Lower leg skin (tissue), 3 donors: ENCODE data around the gene CEACAM19.

Experiments used
- CTCF ChIP-seq, 3 donors: fragments of 450-650 bp; IDR thresholded peaks; one replicate each; pipeline ENCODE4 v1.5.1; 2016; ENCODE audit warnings: antibody characterized with exemption in 3 of 3, mild to moderate bottlenecking in 3 of 3, moderate library complexity in 2 of 3
- POLR2A ChIP-seq, 2 donors: fragments of 450-650 bp; IDR thresholded peaks; one replicate each; pipeline ENCODE4 v1.6.1; 2016 to 2017; ENCODE audit warnings: antibody characterized with exemption in 2 of 2, mild to moderate bottlenecking in 1 of 2, moderate library complexity in 1 of 2

- TF ChIP-seq CTCF (IDR thresholded peaks at IDR 0.05) (no peak), POLR2A (IDR thresholded peaks at IDR 0.05) (no peak)
Measured at GRCh38 chr19:44704982-44705381, 33.7 kb downstream of the CEACAM19 start.
